ENCODE measurements around the gene FAT1.
"Not testable (repeated sequence)": the region's sequence is repeated elsewhere in the genome, so short reads cannot be mapped to it uniquely, and the experiment has no call there.

FAT1 gene

DNA sequence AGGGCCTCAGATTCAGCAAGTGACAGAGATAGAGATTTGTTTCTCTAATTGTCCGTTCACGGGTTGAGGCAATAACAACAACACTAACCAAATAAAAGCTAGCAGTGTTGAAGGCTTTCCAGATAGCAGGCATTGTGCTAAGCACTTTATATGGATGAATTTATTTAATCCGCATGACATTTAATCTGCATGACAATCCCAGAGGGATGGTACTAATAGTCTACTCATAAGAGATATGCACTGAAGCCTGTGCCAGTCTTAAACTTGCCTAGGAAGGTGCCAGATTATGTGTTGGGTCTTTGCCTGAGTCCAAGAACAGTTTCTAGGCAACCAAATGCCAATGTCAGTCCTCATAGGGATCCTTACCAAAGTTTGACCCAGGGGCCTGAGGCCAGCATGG is 37.7 kb upstream of the FAT1 start:
- Mint-ChIP-seq H3K4me3 (no peak overlapping the region), H3K27me3 (ENCODE audit: low read depth, poor library complexity) (peaks cover 2% of the 10 kb centered on the region), H3K36me3 (ENCODE audit: low read depth) (no peaks in the 10 kb centered on the region), H3K27ac (no peak overlapping the region), H3K9me3 (peaks cover 5% of the 10 kb centered on the region), H3K4me1 (peaks cover 18% of the 10 kb centered on the region)
- TF ChIP-seq, protein P1, sequence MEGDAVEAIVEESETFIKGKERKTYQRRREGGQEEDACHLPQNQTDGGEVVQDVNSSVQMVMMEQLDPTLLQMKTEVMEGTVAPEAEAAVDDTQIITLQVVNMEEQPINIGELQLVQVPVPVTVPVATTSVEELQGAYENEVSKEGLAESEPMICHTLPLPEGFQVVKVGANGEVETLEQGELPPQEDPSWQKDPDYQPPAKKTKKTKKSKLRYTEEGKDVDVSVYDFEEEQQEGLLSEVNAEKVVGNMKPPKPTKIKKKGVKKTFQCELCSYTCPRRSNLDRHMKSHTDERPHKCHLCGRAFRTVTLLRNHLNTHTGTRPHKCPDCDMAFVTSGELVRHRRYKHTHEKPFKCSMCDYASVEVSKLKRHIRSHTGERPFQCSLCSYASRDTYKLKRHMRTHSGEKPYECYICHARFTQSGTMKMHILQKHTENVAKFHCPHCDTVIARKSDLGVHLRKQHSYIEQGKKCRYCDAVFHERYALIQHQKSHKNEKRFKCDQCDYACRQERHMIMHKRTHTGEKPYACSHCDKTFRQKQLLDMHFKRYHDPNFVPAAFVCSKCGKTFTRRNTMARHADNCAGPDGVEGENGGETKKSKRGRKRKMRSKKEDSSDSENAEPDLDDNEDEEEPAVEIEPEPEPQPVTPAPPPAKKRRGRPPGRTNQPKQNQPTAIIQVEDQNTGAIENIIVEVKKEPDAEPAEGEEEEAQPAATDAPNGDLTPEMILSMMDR (IDR thresholded peaks at IDR 0.05) = no peak
- DNase-seq = no peak

DNA sequence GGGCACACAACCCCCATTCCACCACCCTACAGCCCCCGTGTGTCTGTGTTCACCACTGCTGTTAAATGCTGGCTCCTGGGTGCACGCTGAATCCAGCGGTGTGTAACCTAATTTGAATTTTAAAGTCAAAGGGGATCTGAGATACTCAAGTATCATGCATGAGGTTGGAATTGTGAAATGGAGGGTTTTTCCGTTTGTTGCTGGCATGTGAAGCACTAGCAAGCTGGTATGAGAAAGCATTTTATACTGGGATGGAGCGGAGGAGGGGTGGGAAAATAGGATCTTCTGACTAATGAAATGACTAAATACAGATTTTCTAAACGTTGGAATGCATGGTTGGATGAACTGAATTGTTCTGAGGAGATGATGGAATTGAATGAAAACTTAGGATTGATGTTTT is 36.9 kb upstream of the FAT1 start:
- peaks cover 5% of the 10 kb centered on the region for H3K9me3 Mint-ChIP-seq
- peaks cover 2% of the 10 kb centered on the region for H3K27me3 Mint-ChIP-seq (ENCODE audit: low read depth, poor library complexity)
- H3K4me1 Mint-ChIP-seq = peaks cover 21% of the 10 kb centered on the region
- no peaks in the 10 kb centered on the region for H3K36me3 Mint-ChIP-seq (ENCODE audit: low read depth)
- no peak overlapping the region for H3K27ac Mint-ChIP-seq
- no peak for DNase-seq
- TF ChIP-seq, protein P1 (IDR thresholded peaks at IDR 0.05) = no peak
- no peak overlapping the region for H3K4me3 Mint-ChIP-seq

DNA sequence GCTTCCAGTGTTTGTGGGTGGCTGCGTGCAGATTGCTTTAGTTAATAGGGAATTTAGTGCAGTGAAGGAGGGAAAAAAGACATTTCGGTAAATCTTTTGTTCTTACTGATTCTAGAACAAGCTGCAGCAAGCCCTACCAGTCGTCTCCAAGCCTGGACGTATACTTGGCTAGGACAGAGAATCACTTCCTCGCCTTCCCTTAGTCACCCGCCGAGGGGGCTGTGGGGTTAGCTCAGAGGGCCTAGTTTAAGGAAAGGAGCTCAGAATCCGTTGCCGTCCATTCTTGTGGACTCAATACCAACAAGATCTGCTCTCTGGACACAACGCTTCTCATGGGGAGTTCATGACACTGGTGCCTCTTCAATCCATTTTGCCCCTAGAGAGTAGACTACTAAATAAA is 36.3 kb upstream of the FAT1 start:
- H3K36me3 Mint-ChIP-seq (ENCODE audit: low read depth) = no peaks in the 10 kb centered on the region
- TF ChIP-seq, protein P1 (IDR thresholded peaks at IDR 0.05) = no peak
- peaks cover 5% of the 10 kb centered on the region for H3K9me3 Mint-ChIP-seq
- H3K4me3 Mint-ChIP-seq = no peak overlapping the region
- no peak overlapping the region for H3K27ac Mint-ChIP-seq
- no peak for DNase-seq
- H3K4me1 Mint-ChIP-seq = peaks cover 21% of the 10 kb centered on the region
- H3K27me3 Mint-ChIP-seq (ENCODE audit: low read depth, poor library complexity) = peaks cover 2% of the 10 kb centered on the region

DNA sequence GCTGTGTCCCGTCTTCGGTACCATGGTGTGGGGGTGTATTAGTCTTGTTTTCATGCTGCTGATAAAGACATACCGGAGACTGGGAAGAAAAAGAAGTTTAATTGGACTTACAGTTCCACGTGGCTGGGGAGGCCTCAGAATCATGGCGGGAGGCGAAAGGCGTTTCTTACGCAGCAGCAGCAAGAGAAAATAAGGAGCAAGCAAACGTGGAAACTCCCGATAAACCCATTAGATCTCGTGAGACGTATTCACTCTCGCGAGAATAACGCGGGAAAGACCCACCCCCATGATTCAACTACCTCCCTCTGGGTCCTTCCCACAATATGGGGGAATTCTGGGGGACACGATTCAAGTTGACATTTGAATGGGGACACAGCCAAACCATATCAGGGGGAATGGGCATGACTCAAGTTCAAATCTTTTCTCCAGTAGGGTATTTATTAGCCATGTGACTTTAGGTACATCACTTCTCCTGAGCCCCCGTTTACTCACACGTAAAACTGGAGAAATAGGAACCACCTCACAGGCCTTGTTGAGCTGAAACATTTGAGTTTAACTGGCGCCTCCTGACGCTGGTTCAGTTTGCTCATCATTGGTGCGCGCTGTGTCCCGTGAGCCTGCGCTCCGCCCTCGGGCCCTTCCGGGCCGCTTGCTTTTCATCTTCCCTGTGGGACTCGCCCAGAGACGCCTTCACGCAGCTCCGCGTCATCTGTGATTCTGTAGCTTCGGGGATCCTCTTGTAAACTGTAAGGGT is 35.5 kb upstream of the FAT1 start:
- peaks cover 2% of the 10 kb centered on the region for H3K27me3 Mint-ChIP-seq (ENCODE audit: low read depth, poor library complexity)
- H3K9me3 Mint-ChIP-seq = peaks cover 5% of the 10 kb centered on the region
- H3K27ac Mint-ChIP-seq = no peak overlapping the region
- TF ChIP-seq, protein P1 (IDR thresholded peaks at IDR 0.05) = no peak
- peaks cover 21% of the 10 kb centered on the region for H3K4me1 Mint-ChIP-seq
- H3K36me3 Mint-ChIP-seq (ENCODE audit: low read depth) = no peaks in the 10 kb centered on the region
- no peak overlapping the region for H3K4me3 Mint-ChIP-seq
- no peak for DNase-seq

DNA sequence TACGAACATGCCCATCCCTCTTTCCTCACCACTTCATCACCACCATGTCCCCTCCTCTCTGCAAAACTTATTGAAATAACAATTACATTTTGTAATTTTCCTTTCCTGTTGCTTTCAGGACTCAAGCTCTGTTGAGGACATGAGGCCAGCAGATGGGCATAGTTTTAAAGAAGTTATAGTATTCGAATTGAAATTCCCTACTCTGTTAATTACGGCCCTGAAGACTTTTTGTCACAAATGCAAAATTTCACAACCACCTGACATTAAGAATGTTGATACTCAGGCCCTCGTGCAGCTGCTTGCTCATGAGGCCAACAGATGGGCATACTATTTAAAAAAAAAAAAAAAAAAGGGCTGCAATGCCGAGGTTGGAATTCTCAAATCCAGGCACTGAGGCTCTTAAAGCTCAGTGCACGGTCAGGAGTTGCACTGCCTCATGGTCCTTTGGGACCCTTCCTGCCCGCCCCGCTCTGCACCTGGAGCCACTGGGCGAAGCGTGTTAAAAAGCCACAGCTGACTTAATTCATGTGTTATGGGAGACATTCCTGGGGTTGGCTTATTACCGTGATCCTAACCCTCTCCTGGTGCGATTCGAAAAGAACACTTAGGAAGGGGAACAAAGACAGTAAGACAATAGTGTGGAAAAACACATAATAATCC is 34.2 kb upstream of the FAT1 start:
- H3K36me3 Mint-ChIP-seq (ENCODE audit: low read depth) = no peaks in the 10 kb centered on the region
- H3K27me3 Mint-ChIP-seq (ENCODE audit: low read depth, poor library complexity) = no peaks in the 10 kb centered on the region
- H3K9me3 Mint-ChIP-seq = peaks cover 5% of the 10 kb centered on the region
- H3K27ac Mint-ChIP-seq = no peak overlapping the region
- DNase-seq = no peak
- H3K4me3 Mint-ChIP-seq = no peak overlapping the region
- TF ChIP-seq, protein P1 (IDR thresholded peaks at IDR 0.05) = no peak
- H3K4me1 Mint-ChIP-seq = peaks cover 21% of the 10 kb centered on the region

DNA sequence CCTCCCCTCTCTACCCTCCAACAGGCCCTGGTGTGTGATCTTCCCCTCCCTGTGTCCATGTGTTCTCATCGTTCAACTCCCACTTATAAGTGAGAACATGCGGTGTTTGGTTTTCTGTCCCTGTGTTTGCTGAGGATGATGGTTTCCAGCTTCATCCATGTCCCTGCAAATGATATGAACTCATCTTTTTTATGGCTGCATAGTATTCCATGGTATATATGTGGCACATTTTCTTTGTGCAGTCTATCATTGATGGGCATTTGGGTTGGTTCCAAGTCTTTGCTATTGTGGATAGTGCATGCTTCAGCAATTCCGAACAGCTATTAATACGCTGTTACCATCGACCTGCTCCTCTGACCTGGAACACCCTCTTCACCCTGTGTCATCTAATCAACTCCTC is 32.9 kb upstream of the FAT1 start:
- not testable (repeated sequence) for DNase-seq; H3K36me3 Mint-ChIP-seq (ENCODE audit: low read depth); H3K4me3 Mint-ChIP-seq; H3K27me3 Mint-ChIP-seq (ENCODE audit: low read depth, poor library complexity); H3K9me3 Mint-ChIP-seq; H3K27ac Mint-ChIP-seq
- peaks cover 30% of the 10 kb centered on the region for H3K4me1 Mint-ChIP-seq

Data from nephron progenitor cell (in vitro differentiated cells).